Tibial artery (tissue), 4 donors: ENCODE data around the gene SCGB1A1.
A peak's percentile ranks its signal among the peaks of the same experiment; 100 is the strongest.
"Not testable (repeated sequence)": the region's sequence is repeated elsewhere in the genome, so short reads cannot be mapped to it uniquely, and the experiment has no call there.

Source experiments
- DNase-seq, 2 donors: peaks; one replicate each; pipeline ENCODE4 v3.0.0-alpha.2; 2019
- H3K27ac ChIP-seq, 2 donors: fragments of 200-600 bp; sonication (generic) in 1 of 2; 1 replicate in 1 of 2; 2 replicates in 1 of 2; pipeline ENCODE4 v1.5.1; 2018 to 2019; ENCODE audit warnings: mild to moderate bottlenecking in 1 of 2
- H3K27me3 ChIP-seq, 2 donors: fragments of 200-600 bp; sonication (generic) in 1 of 2; one replicate each; pipeline versions ENCODE4 v1.5.1 to v1.6.0; 2016 to 2019
- H3K36me3 ChIP-seq, 3 donors: fragments of 200-600 bp; sonication (generic) in 2 of 3; one replicate each; pipeline ENCODE4 v1.5.1; 2016 to 2019; ENCODE audit warnings: mild to moderate bottlenecking in 2 of 3
- H3K4me1 ChIP-seq, 4 donors: fragments of 200-600 bp; sonication (generic) in 2 of 4; 1 replicate in 3 of 4; 2 replicates in 1 of 4; pipeline ENCODE4 v1.5.1; 2016 to 2019
- H3K4me3 ChIP-seq, 2 donors: fragments of 200-600 bp; sonication (generic) in 1 of 2; 1 replicate in 1 of 2; 2 replicates in 1 of 2; pipeline ENCODE4 v1.5.1; 2018 to 2019; ENCODE audit warnings: mild to moderate bottlenecking in 2 of 2
- H3K9me3 ChIP-seq, 3 donors: fragments of 200-600 bp; sonication (generic) in 1 of 3; one replicate each; pipeline ENCODE4 v1.5.1; 2016 to 2019
- CTCF ChIP-seq, 2 experiments: fragments of 200-600 bp in 1 of 2; fragments of 450-650 bp in 1 of 2; IDR thresholded peaks; one replicate each; pipeline ENCODE4 v1.5.1; 2017 to 2019; ENCODE audit warnings: antibody characterized with exemption in 2 of 2, mild to moderate bottlenecking in 1 of 2, moderate library complexity in 1 of 2
- intact Hi-C: fragments of 100-400 bp; cut with DNase I; formaldehyde crosslinking; loops from one replicate; pipeline ENCODE4 v1.15.0; 2023; ENCODE audit warnings: low total_unique reads

The SCGB1A1 gene

GRCh38 chr11:62378459-62379063 lies 40.3 kb upstream of the SCGB1A1 start:
- not testable (repeated sequence) for H3K4me3 ChIP-seq, H3K27ac ChIP-seq, H3K36me3 ChIP-seq, H3K9me3 ChIP-seq, H3K4me1 ChIP-seq, H3K27me3 ChIP-seq
- TF ChIP-seq CTCF (IDR thresholded peaks at IDR 0.05): peak; percentile 32 to 43
- DNase-seq: peak in 1 of 2 donors; percentile 43
- intact Hi-C loops: loop anchor here (1.0 kb wide), 1 partner anchor 39 kb away; no protein-coding TSS in a partner anchor

GRCh38 chr11:62379586-62379985 lies 39.2 kb upstream of the SCGB1A1 start:
- H3K27me3 ChIP-seq, DNase-seq, H3K9me3 ChIP-seq, H3K4me3 ChIP-seq, H3K36me3 ChIP-seq, intact Hi-C loops, H3K4me1 ChIP-seq, H3K27ac ChIP-seq: not testable (repeated sequence)

- DNase-seq: peak in 1 of 2 donors; percentile 70
- H3K9me3 ChIP-seq, H3K4me3 ChIP-seq, H3K27ac ChIP-seq, intact Hi-C loops, H3K36me3 ChIP-seq, H3K4me1 ChIP-seq, H3K27me3 ChIP-seq: not testable (repeated sequence)
- peak; percentile 69 to 81 for TF ChIP-seq CTCF (IDR thresholded peaks at IDR 0.05)
These were observed 38.0 kb upstream of the SCGB1A1 start for GRCh38 chr11:62380821-62381245.

GRCh38 chr11:62383822-62384221 lies 35.0 kb upstream of the SCGB1A1 start:
- DNase-seq: no peak
- Histone ChIP-seq H3K36me3 (no peaks in the 10 kb centered on the region), H3K27me3 (no peaks in the 10 kb centered on the region), H3K4me1 (peaks cover 0 to 5% (median 1%) of the 10 kb centered on the region in 4 donors), H3K27ac (no peak overlapping the region), H3K4me3 (no peak overlapping the region), H3K9me3 (no peaks in the 10 kb centered on the region)
- intact Hi-C loops: no loop called here
- TF ChIP-seq CTCF (IDR thresholded peaks at IDR 0.05): no peak

GRCh38 chr11:62386083-62386482 lies 32.8 kb upstream of the SCGB1A1 start:
- H3K4me1 ChIP-seq, DNase-seq, H3K4me3 ChIP-seq, H3K9me3 ChIP-seq, H3K27me3 ChIP-seq, H3K27ac ChIP-seq, intact Hi-C loops, H3K36me3 ChIP-seq: not testable (repeated sequence)

GRCh38 chr11:62387381-62387780 lies 31.5 kb upstream of the SCGB1A1 start:
- Histone ChIP-seq H3K36me3 (no peaks in the 10 kb centered on the region), H3K9me3 (no peaks in the 10 kb centered on the region), H3K4me1 (no peaks in the 10 kb centered on the region), H3K27me3 (no peaks in the 10 kb centered on the region), H3K4me3 (no peak overlapping the region), H3K27ac (no peak overlapping the region)
- DNase-seq: peak in 1 of 2 donors; percentile 23
- intact Hi-C loops: no loop called here
- no peak for TF ChIP-seq CTCF (IDR thresholded peaks at IDR 0.05)

GRCh38 chr11:62388999-62389398 lies 29.8 kb upstream of the SCGB1A1 start:
- Histone ChIP-seq H3K4me1 (no peaks in the 10 kb centered on the region), H3K9me3 (no peaks in the 10 kb centered on the region), H3K27me3 (no peaks in the 10 kb centered on the region), H3K36me3 (no peaks in the 10 kb centered on the region), H3K4me3 (no peak overlapping the region), H3K27ac (no peak overlapping the region)
- DNase-seq: no peak
- intact Hi-C loops: no loop called here
- no peak for TF ChIP-seq CTCF (IDR thresholded peaks at IDR 0.05)
